ENCODE results near the gene NFAM1. TPM values are rescaled to one million over a fixed set of nuclear protein-coding genes. Genes with fewer than 3 reads are reported as not detected.
A peak's percentile ranks its signal among the peaks of the same experiment; 100 is the strongest.

NFAM1 gene
- total and polyA plus RNA-seq, 7 donors = 0.08 to 1.1 (median 0.30) TPM

DNA sequence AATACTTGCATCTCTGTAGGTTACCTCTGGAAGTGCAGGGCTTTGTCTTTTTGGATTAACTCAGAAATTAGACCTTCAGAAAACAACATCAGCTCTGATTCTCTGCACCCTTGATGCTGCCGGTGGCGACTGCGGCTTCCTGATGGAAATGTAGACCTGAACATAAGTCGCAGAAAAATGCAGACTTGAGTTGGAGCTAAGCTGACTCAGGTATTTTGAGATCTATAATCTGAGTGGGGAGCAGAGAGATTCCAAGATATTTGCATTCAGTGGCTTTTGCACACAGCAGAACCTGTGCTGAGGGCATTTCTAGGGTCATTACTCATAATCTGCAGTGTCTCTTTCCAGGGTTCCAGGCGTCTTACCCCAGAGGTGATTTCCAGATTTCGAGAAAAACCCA is 18.7 kb upstream of the NFAM1 start:
- TF ChIP-seq, protein P1, sequence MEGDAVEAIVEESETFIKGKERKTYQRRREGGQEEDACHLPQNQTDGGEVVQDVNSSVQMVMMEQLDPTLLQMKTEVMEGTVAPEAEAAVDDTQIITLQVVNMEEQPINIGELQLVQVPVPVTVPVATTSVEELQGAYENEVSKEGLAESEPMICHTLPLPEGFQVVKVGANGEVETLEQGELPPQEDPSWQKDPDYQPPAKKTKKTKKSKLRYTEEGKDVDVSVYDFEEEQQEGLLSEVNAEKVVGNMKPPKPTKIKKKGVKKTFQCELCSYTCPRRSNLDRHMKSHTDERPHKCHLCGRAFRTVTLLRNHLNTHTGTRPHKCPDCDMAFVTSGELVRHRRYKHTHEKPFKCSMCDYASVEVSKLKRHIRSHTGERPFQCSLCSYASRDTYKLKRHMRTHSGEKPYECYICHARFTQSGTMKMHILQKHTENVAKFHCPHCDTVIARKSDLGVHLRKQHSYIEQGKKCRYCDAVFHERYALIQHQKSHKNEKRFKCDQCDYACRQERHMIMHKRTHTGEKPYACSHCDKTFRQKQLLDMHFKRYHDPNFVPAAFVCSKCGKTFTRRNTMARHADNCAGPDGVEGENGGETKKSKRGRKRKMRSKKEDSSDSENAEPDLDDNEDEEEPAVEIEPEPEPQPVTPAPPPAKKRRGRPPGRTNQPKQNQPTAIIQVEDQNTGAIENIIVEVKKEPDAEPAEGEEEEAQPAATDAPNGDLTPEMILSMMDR (IDR thresholded peaks at IDR 0.05) = no peak
- intact Hi-C loops (cut with DNase I) = no loop called here
- Histone ChIP-seq H3K27me3 (ENCODE audit: insufficient read depth in 3 of 3, low read length in 2 of 3) (peaks cover 0 to 38% (median 8%) of the 10 kb centered on the region in 3 donors), H3K27ac (no peak overlapping the region), H3K9me3 (no peaks in the 10 kb centered on the region), H3K4me1 (no peaks in the 10 kb centered on the region), H3K36me3 (ENCODE audit: insufficient read depth in 1 of 2, low read depth in 1 of 2) (no peaks in the 10 kb centered on the region), H3K4me3 (no peak overlapping the region)
- ATAC-seq = no peak
- WGBS, 3 donors = 78 to 81% (median 80%) methylated on average over 6 of the region's 6 CpGs
- DNase-seq = no peak

DNA sequence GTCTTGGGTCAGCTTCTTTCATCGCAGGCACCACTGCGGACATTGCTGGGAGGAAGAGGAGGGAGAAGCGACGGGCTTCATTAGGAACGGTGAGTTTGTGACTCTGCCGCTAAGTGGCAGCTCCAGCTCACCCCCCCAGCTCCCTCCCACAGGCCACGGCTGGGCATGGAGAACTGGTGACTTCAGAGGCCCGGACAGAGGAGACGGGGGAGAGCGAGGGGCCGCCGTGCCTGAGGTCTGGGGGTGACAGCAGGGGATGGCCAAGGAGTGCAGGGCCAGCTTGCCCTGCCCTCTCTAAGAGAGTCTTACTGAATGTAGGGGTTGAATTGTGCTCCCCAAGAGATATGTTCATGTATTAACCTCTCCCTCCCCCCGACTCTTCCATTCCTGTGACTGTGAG is 13.9 kb upstream of the NFAM1 start:
- no peaks in the 10 kb centered on the region for H3K9me3 ChIP-seq
- H3K4me1 ChIP-seq = peaks cover 6% of the 10 kb centered on the region
- H3K4me3 ChIP-seq = no peak overlapping the region
- WGBS, 3 donors = 51 to 63% (median 61%) methylated on average over 11 to 13 of the region's 13 CpGs
- peaks cover 0 to 47% (median 5%) of the 10 kb centered on the region in 3 donors for H3K27me3 ChIP-seq (ENCODE audit: insufficient read depth in 3 of 3, low read length in 2 of 3)
- intact Hi-C loops (cut with DNase I) = no loop called here
- DNase-seq (no peak), ATAC-seq (no peak)
- TF ChIP-seq, protein P1 (IDR thresholded peaks at IDR 0.05) = no peak
- H3K27ac ChIP-seq = no peak overlapping the region
- H3K36me3 ChIP-seq (ENCODE audit: insufficient read depth in 1 of 2, low read depth in 1 of 2) = no peaks in the 10 kb centered on the region

DNA sequence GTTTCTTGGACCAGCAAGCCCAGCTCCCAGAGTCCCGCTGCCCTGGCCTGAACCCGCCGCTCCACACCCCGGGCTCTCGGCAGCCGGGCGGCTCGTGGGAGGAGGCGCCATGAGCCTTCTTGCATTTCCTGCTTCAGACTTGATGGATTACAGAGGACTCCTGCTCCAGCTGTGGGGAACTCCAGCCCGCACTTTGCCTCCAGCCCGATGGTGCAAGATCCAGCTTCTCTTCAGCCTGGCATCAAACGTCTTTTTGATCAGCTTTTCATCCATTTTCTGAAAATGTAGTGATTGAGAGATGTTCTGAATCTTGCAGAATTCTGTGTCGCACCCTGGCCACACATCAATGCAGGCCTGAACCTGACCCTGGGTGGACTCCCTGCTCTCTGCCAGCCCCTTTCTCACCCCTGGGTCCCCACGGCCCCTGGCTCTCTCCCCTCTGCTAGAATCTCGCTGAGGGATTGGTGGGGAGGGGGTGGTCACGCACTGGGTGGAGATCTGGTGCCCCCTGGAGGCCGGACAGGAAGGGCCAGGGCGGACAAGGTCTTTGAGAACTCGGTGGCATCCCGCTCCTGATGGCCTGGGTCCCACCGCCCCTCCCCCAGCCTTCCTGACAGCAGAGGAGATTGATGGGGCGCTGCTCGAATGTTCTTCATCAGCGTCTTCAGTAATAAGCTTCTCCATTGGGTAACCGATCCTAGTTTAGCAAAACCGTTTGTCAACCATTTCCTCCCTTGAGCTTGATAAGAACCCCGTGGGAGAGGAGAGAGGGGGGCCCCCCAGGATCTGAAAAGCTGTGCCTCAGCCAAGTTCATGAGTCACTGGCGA is 12.1 kb upstream of the NFAM1 start:
- Histone ChIP-seq H3K9me3 (no peaks in the 10 kb centered on the region), H3K4me3 (peak overlapping the region; percentile 51), H3K36me3 (ENCODE audit: insufficient read depth in 1 of 2, low read depth in 1 of 2) (no peaks in the 10 kb centered on the region), H3K27ac (peak overlapping the region; percentile 9), H3K27me3 (ENCODE audit: insufficient read depth in 3 of 3, low read length in 2 of 3) (peaks cover 0 to 56% (median 5%) of the 10 kb centered on the region in 3 donors), H3K4me1 (peaks cover 6% of the 10 kb centered on the region)
- peak; percentile 49 to 83 (median 72) for ATAC-seq
- intact Hi-C loops (cut with DNase I) = no loop called here
- WGBS, 3 donors = 1 to 3% (median 2%) methylated on average over 27 to 28 of the region's 28 CpGs
- TF ChIP-seq, protein P1 (IDR thresholded peaks at IDR 0.05) = peak; percentile 43
- peak; percentile 84 to 88 for DNase-seq

DNA sequence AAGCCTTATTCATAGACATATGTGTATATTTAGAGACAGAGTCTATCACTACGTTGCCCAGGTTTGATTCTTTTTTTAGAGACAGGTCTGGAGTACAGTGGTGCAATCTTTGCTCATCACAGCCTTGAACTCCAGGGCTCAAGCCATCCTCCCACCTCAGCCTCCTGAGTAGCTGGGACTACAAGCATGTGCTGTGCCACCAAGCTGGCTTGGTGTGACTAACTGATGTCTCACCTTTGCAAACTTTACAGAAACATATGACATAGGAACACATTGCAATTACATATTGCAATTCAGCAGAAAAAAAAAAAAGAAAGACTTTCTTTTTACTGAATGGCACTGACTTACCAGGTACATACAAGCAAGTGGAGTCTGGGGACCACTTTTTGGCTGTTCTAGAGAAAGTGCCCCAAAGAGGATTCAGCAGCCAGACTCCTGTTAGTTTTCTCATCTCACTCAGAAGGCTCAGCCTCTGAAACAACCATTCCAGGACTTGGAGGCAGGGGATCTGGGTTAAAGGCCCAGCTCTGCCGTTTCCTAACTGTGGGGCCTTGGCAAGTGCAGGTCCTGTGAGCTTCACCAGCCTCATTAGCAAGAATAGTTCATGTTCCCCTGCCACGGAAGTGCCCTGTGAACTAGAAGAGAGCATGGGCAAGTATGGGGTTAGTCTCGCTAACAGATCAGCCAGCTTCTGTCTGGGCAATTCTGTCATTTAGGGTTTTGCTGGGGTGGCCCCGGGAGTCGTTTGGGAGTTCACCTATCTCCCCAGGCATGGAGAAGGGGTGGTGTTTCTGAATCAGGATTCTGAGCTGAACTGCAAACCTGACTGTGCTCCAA is 11.3 kb upstream of the NFAM1 start:
- 26 to 35% (median 27%) methylated on average over 6 of the region's 6 CpGs for WGBS, 3 donors
- peak in 2 of 4 donors; percentile 29 for ATAC-seq
- Histone ChIP-seq H3K27me3 (ENCODE audit: insufficient read depth in 3 of 3, low read length in 2 of 3) (peaks cover 0 to 59% (median 5%) of the 10 kb centered on the region in 3 donors), H3K27ac (peak overlapping the region; percentile 9), H3K4me1 (peaks cover 6% of the 10 kb centered on the region), H3K4me3 (peak overlapping the region; percentile 51), H3K9me3 (no peaks in the 10 kb centered on the region), H3K36me3 (ENCODE audit: insufficient read depth in 1 of 2, low read depth in 1 of 2) (no peaks in the 10 kb centered on the region)
- no peak for DNase-seq
- intact Hi-C loops (cut with DNase I) = no loop called here
- TF ChIP-seq, protein P1 (IDR thresholded peaks at IDR 0.05) = no peak
